ENCODE results near the gene PRR15L.

The PRR15L gene

GRCh38 chr17:47959825-47960655, 2.4 kb upstream of the PRR15L start:
- TF ChIP-seq CTCF (conservative IDR thresholded peaks at IDR 0.05; ENCODE audit: low read depth, low read length): no peak
- no peak overlapping the region for H3K4me3 ChIP-seq (ENCODE audit: low read length)
- DNase-seq (ENCODE audit: low read depth): no peak

- no peak overlapping the region for H3K4me3 ChIP-seq (ENCODE audit: low read length)
- no peak for TF ChIP-seq CTCF (conservative IDR thresholded peaks at IDR 0.05; ENCODE audit: low read depth, low read length)
- DNase-seq (ENCODE audit: low read depth): no peak
These were observed 692 bp downstream of the PRR15L start for GRCh38 chr17:47956791-47957590.

- DNase-seq (ENCODE audit: low read depth): no peak
- TF ChIP-seq CTCF (conservative IDR thresholded peaks at IDR 0.05; ENCODE audit: low read depth, low read length): no peak
- no peak overlapping the region for H3K4me3 ChIP-seq (ENCODE audit: low read length)
These were observed 1.9 kb downstream of the PRR15L start for GRCh38 chr17:47955497-47956461.

GRCh38 chr17:47953909-47954308, 3.8 kb downstream of the PRR15L start:
- H3K4me3 ChIP-seq (ENCODE audit: low read length): no peak overlapping the region
- peak; percentile 24 for TF ChIP-seq CTCF (conservative IDR thresholded peaks at IDR 0.05; ENCODE audit: low read depth, low read length)
- DNase-seq (ENCODE audit: low read depth): no peak

- no peak for DNase-seq (ENCODE audit: low read depth)
- no peak for TF ChIP-seq CTCF (conservative IDR thresholded peaks at IDR 0.05; ENCODE audit: low read depth, low read length)
- no peak overlapping the region for H3K4me3 ChIP-seq (ENCODE audit: low read length)
These were observed 5.3 kb downstream of the PRR15L start for GRCh38 chr17:47952171-47953021.

GRCh38 chr17:47950448-47950847, 7.2 kb downstream of the PRR15L start:
- no peak for TF ChIP-seq CTCF (conservative IDR thresholded peaks at IDR 0.05; ENCODE audit: low read depth, low read length)
- no peak overlapping the region for H3K4me3 ChIP-seq (ENCODE audit: low read length)
- DNase-seq (ENCODE audit: low read depth): no peak

Data from retinal pigment epithelial cell (primary cell).